HG02623 (cell line): ENCODE measurements around the gene CUL9.

Source experiments
- ATAC-seq: cut with Tn5 transposase; IDR thresholded peaks from one replicate; pipeline ENCODE4 v1.9.1; 2021; ENCODE audit warnings: moderate library complexity; ENCODE audit not compliant: unreplicated experiment

Gene CUL9

DNA sequence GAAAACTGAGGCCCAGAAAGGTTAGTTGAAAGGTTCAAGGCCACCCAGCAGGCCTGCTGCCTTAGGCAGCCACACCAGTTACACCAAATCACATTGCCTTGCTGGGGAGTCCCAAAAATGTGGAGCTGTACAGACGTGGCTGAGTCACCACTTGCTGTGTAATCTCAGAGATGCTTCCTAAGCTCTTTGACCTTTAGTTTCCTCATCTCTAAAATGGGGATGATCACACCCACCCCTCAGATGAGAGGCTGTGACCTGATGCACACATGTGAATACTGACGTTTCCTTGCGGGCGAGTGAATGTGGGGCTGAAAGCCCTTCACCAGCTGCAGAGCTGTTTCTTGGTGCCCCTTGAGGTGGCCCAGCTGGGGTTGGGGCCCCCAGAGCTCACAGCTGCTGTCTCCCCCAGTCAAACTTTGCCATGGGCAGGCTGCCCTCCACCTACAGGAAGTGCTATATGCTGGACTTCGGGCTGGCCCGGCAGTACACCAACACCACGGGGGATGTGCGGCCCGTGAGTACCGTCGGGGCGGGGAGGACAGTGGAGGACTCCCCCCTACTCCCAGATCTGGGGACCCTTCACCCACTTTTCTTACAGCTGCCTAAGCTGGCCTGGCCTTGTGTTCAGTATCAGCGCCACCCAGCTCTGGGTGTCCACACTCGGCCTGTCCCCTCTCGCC is 72.3 kb downstream of the CUL9 start:
- ATAC-seq: no peak

DNA sequence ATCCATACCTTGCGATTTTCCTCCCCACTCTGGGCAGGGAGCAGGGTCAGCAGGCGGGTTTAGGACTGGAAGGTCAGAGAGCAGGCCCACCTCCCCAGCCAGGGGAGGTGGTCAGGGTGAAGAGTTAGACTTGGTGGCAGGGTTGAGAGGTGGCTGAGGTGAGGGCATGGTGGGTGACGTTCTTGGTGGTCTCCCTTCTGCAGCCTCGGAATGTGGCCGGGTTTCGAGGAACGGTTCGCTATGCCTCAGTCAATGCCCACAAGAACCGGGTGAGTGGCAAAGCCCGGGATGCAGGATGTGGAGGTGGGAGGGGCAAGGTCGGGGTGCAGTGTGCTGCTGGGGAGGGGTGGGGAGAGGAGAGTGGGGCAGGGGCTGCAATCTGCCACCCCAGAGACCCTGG is 72.8 kb downstream of the CUL9 start:
- ATAC-seq: no peak

DNA sequence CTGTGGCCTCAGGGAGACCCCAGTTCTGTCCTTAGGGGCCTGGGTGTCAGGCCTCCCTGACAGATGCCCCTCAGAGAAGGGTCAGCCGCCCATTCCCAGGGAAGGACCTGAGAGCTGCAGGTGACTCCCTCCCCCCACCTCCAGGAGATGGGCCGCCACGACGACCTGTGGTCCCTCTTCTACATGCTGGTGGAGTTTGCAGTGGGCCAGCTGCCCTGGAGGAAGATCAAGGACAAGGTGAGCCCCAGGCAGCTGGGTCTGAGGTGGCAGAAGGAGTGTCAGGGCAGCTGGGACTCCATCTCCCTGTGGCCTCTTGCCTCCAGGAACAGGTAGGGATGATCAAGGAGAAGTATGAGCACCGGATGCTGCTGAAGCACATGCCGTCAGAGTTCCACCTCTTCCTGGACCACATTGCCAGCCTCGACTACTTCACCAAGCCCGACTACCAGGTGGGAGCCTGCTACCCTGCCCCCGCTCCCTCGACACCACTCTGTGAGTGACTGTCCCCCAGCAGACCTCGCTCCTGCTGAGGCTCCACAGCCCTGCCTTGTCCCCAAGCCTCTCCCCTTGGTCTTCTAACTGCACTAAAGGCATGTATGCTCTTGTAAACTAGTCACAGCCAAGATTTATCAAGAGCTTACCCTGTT is 73.5 kb downstream of the CUL9 start:
- no peak for ATAC-seq

DNA sequence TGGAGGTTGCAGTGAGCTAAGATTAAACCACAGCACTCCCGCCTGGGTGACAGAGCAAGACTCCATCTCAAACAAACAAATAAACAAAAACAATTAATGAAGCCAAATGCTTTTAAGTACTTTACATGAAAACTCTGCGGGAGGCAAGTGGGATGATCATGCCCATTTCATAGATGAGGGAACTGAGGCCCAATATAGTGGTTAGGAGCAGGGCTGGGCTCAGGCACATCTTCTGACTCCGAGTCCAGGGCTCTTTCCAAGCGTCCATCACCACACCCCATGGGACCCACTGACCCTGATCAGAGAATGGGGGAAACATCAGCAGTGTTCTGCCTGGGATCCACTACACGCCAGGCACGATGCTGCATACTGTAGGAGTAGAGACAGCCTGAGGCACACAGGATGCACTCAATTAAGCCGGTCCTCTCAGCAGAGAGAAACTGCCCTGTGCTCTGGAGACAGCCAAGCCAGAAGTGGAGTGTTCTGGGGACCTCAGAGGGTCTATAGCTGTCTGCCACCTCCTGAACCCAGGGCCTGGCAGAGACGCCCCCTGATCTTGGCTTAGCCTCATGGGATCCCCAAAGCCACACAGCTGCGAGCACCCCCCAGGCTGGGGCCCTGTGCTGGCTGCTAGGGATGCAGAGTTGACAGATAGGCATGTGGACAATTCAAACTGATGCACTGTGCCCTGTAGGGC is 74.8 kb downstream of the CUL9 start:
- ATAC-seq: no peak

DNA sequence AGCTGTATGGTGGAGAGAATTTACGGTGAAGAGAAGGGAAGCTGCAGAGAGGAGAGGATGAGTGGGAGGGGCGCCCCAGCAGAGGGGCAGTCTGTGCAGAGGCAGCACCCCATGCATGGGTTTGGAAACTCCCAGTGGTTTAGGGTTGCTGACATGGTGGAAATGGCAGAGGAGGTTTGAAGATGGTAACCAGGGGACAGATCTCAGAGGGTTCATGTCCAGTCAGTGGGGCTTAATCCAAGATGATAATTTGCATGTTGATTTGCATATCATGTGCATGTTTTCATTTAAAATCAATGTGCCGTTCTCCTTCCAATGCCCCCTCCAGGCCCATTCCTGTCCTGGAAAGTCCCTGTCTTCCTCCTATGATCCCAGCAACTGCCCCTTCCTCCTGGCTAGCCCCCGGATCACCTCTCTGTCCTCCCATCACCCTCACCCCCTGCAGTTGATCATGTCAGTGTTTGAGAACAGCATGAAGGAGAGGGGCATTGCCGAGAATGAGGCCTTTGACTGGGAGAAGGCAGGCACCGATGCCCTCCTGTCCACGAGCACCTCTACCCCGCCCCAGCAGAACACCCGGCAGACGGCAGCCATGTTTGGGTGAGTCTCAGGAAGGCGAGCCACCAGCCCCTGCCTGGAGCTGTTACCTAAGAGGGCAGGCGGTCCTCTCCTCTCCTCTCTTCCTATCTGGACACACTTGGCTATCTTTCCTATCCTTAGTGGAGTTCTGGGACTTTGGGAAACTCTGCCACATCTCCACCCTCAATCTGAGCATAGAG is 75.6 kb downstream of the CUL9 start:
- no peak for ATAC-seq

GRCh38 chr6:43258180-43258579 is 76.2 kb downstream of the CUL9 start:
- no peak for ATAC-seq

DNA sequence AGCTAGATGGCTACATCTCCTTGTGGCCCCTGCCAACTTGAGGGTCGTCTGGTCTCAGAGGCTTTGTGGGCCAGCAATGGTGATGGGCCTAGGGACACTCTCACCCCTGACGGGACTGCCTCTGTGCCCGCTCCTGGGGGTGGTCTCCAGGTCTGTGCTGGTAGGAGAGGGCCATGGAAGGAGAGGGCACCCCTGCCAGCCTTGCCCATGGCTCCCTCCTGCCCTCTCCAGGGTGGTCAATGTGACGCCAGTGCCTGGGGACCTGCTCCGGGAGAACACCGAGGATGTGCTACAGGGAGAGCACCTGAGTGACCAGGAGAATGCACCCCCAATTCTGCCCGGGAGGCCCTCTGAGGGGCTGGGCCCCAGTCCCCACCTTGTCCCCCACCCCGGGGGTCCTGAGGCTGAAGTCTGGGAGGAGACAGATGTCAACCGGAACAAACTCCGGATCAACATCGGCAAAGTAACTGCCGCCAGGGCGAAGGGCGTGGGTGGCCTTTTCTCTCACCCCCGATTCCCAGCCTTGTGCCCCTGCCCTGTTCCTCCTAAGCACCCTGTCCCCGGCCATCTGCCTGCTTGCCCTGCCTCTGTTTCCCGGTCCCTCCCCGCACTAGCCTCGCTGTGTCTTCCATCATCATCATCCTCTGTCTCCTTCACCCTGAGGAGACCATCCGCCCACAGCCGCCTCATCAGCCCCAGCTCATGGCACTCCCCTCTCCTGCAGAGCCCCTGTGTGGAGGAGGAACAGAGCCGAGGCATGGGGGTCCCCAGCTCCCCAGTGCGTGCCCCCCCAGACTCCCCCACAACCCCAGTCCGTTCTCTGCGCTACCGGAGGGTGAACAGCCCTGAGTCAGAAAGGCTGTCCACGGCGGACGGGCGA is 77.1 kb downstream of the CUL9 start:
- no peak for ATAC-seq

GRCh38 chr6:43260791-43261190 is 78.8 kb downstream of the CUL9 start:
- no peak for ATAC-seq

GRCh38 chr6:43261198-43261597 is 79.2 kb downstream of the CUL9 start:
- ATAC-seq: no peak

GRCh38 chr6:43262000-43262779 is 80.2 kb downstream of the CUL9 start:
- no peak for ATAC-seq

GRCh38 chr6:43262780-43263313 is 80.9 kb downstream of the CUL9 start:
- ATAC-seq: no peak

DNA sequence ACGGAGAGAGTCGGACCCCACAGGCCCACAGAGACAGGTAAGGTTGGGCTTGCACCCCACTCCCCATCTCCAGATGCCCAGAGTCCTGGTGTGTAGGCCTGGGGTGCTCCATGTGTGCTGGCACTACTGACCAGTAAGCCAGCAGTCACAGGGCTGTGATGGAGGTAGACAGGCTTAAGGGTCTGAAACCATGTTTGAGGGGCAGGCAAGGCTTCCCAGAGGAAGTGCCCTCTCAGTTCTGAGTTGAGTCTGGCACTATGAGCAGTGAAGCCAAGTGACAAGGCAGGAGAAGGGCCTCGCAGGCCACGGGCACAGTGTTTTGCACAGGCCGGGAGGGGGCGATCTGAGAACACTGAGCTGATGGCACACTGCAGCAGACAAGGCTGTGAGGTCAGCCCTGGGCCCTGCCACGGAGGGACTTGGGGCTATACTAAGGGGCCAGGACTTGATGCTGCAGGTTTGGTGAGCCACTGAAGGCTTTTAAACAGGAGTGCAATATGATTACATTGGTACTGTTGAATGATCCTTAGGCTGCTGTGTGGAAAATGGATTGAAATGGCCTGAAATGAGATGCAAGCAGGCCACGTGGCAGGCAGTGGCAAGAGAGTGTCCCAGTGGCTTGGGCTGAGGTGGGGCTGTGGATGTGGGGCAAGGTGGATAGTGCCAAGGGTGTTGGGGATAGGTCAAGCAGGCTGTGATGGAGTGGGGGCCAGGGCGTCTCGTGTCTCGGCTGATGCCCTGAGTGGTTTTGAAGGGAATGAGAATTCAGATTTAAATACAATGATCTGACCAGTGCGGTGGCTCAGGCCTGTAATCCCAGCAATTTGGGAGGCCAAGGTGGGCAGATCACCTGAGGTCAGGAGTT is 81.5 kb downstream of the CUL9 start:
- ATAC-seq: no peak

DNA sequence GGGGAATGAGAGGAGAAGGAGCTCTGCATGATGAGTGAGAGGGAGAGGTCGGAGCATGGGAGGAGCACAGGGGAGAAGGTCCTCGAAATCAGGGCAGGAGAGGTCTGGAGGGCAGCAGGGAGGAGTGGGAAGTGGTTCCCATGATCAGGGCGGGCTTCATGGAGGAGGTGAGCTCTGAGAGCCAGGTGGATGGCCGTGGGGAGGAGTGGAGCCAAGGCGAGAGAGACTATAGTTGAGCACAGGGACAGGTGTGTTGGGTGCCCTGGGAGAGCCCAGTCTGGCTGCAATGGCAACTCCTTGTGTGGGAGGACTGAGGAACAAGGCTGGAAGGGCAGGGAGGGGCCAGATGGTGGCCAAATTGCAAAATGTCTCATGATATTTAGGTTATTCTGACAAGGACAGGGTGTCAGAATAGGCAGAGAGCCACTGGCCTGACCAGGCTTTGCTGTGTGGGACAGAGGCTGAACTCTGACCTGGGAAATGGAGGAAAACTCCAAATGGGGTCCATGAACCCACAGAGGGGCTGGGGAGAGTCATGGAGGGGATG is 82.7 kb downstream of the CUL9 start:
- no peak for ATAC-seq

GRCh38 chr6:43265564-43265963 is 83.6 kb downstream of the CUL9 start:
- no peak for ATAC-seq

- ATAC-seq: no peak
Observed at GRCh38 chr6:43267619-43268354, 85.8 kb downstream of the CUL9 start.

DNA sequence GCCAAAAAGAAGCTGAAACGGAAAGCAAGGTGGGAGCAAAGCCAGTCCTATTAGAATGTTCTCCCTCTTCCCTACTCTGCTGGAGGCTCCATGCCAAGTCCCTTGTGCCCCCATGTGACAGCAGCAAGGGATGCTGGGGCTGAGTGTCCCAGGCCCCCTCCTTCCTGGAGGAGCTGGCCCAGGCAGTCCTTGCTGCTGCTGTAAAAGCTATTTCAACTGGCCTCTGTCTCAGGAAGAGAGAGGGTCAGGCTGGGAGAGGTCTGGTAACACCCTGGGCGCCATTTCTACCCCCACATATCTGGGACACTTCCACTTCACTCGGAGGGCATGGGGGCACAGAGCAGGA is 86.3 kb downstream of the CUL9 start:
- no peak for ATAC-seq

GRCh38 chr6:43268782-43269272 is 86.8 kb downstream of the CUL9 start:
- no peak for ATAC-seq
